GM18505 (cell line): Measurements from ENCODE around the gene SAA1.

ENCODE experiments used
- ATAC-seq: cut with Tn5 transposase; IDR thresholded peaks from one replicate; pipeline ENCODE4 v1.9.1; 2021; ENCODE audit not compliant: unreplicated experiment
- POLR2A ChIP-seq: IDR thresholded peaks from 4 replicates; pipeline ENCODE4 v1.6.1; 2011; ENCODE audit warnings: borderline replicate concordance; ENCODE audit not compliant: insufficient read depth, insufficient read length; ENCODE audit errors: extremely low read depth

The SAA1 gene

GRCh38 chr11:18310800-18311340 lies 44.8 kb downstream of the SAA1 start:
- peak; percentile 73 for ATAC-seq

GRCh38 chr11:18312012-18312411 lies 45.9 kb downstream of the SAA1 start:
- no peak for TF ChIP-seq POLR2A
- ATAC-seq, result no peak

More at GRCh38 chr11:18310800-18311340, 44.8 kb downstream of the SAA1 start:
- TF ChIP-seq POLR2A, result no peak

GRCh38 chr11:18312663-18313420 lies 46.8 kb downstream of the SAA1 start:
- ATAC-seq, result no peak
- TF ChIP-seq POLR2A, result no peak

GRCh38 chr11:18313965-18314763 lies 48.1 kb downstream of the SAA1 start:
- TF ChIP-seq POLR2A, result no peak
- no peak for ATAC-seq

- no peak for ATAC-seq
- TF ChIP-seq POLR2A, result no peak
Observed at GRCh38 chr11:18314784-18315523, 48.9 kb downstream of the SAA1 start.

GRCh38 chr11:18315893-18316292 lies 49.8 kb downstream of the SAA1 start:
- no peak for TF ChIP-seq POLR2A
- ATAC-seq, result no peak

- TF ChIP-seq POLR2A, result no peak
- no peak for ATAC-seq
Observed at GRCh38 chr11:18317551-18317950, 51.5 kb downstream of the SAA1 start.
